ENCODE measurements around the gene BEST1.
"Not testable (repeated sequence)": the region's sequence is repeated elsewhere in the genome, so short reads cannot be mapped to it uniquely, and the experiment has no call there.

BEST1 gene

DNA sequence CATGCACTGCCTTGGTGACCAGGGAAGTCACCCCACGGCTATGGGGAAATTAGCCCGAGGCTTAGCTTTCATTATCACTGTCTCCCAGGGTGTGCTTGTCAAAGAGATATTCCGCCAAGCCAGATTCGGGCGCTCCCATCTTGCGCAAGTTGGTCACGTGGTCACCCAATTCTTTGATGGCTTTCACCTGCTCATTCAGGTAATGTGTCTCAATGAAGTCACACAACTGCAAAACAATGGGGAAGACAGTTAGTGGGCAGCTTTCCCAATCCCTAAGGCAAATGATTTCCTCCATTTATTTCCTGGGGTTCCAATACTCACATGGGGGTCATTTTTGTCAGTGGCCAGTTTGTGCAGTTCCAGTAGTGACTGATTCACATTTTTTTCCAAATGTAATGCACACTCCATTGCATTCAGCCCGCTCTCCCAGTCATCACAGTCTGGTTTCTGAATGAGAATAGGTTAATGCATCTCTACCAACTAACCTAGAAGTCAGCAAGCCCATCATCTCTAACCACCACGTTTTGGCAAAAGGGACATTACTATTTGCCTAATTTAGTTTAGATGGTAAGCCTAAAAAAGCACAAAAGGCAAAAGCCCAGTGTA is 14.6 kb downstream of the BEST1 start:
- DNase-seq = not testable (repeated sequence)

DNA sequence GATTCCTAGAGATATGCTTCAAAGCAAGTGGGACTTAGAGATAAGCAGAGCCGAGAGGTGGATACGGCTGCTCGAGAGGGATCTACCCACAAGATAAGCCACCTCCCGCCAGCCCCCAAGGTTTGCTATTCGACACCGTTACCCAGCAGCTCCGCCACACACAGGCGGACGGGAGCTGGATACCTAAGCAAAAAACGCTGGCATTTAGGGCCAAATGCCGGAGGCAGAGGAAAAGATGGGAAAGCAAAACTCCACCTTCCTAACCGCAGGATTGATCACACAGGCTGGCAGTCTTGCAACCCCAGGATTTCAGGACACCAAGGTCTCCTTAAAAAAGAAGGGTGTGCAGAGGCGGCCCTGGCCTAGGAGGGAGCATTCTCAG is 16.6 kb downstream of the BEST1 start:
- DNase-seq = no peak

DNA sequence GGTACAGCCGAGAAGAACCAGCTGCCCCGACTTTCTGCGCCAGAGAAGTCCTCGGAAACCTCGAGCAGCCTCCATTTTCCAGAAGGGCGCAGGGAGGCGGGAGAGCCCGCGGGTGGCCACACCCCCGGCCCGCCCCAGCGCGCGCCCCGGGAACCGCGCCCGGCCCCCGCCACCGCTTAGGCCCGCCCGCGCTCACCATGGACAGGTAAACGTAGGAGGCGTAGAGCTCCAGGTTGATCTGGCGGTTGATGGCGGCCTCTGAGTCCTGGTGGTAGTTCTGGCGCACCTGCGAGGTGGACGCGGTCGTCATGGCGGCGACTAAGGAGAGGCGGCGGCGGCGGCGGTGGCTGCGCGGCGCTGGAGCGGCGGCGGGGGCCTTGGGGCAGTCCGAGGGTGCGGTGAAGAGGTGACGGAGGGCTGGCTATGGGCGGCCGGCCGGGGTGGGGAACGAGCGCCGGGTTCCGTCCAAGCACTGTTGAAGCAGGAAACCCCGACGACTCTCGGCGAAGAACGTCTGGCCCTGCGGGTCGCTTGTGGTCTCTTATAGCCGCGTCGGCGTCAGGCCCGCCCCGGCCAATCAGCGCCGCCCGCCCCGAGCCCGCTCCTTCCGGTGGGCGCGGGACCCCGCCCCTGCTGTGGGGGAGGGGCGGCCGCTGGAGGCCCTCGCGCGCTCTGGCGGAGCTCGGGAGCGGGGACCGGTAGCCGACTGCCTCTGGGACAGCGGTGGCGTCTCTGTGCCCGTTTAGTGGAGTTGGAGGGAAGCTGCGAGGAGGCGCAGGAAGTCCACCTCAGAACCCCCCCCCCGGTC is 17.2 kb downstream of the BEST1 start, which contains the start of gene FTH1:
TSS of gene FTH1 (minus strand) at position 519 of the 808 bp plus-strand sequence. CDS start at position 310, 209 bp downstream.
- peak; percentile 84 for DNase-seq

GRCh38 chr11:61967924-61968757 is 18.0 kb downstream of the BEST1 start:
- peak; percentile 72 for DNase-seq

DNA sequence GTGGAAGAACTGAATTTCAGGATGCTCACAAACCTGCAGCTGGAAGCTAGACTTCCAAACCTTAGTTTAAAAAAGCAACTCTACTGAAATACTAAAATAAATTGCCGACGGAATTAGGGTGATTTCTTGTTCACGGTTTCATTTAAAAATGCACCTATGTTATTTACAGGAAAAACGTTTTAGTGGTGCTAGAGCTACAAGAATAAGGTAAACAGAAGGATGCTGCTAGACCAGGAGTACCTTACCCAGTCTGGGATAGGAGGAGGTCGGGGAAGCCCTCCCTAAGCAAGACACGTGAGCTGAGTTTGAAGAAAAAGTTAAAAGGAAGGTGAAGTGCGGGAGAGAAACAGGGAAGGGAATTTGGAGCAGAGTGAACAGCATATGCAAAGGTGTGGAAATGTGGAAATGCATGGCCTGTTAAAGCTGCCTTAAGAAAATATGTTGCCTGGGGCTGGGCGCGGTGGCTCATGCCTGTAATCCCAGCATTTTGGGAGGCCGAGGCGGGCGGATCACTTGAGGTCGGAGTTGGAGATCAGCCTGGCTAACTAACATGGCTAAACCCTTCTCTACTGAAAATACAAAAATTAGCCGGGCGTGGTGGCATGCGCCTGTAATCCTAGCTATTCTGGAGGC is 18.7 kb downstream of the BEST1 start:
- DNase-seq = no peak

DNA sequence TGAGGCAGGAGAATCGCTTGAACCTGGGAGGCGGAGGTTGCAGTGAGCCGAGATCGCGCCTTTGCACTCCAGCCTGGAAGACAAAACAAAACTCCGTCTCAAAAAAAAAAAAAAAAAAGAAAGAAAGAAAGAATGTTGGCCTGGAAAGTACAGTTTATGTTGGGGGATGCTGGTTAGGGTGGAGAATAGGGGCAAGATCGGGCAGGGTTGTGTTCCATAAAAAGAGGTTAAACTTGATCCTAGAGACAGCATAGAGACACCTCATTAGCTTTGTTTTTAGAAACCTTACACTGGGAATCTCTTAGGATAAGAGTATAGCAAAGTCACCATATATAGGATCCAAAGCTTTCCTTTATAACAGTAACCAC is 19.2 kb downstream of the BEST1 start:
- no peak for DNase-seq

GRCh38 chr11:61969838-61970662 is 19.9 kb downstream of the BEST1 start:
- no peak for DNase-seq

GRCh38 chr11:61971248-61972111 is 21.3 kb downstream of the BEST1 start:
- DNase-seq = peak; percentile 79

DNA sequence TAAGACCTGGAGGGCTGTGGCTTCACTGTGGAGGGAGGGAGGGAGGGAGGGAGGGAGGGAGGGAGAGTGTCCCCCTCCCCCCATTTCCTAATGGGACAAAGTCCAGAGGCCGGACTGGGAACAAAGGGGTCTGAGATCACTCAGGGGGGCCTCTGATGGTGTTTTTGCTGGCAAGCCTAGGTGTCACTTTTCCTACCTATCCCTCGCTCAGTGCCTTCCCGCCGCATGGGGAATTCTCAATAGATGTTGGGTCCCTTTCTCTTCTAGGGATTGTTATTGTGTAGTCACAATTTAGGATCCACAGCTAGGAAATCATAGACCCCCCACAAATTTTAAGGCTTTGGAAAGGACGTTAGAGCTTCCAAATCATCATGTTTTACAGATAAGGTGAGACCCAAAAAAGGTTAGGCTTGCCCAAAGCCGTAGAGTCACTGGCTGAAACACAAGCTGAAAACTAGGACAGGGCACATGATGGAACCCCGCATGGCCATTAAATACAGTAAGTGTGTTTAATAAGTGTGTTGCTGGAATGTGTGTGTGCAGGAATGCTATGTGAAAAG is 22.0 kb downstream of the BEST1 start:
- DNase-seq = no peak

- DNase-seq = no peak
These were observed 22.7 kb downstream of the BEST1 start for GRCh38 chr11:61972672-61973475.

- no peak for DNase-seq
These were observed 23.5 kb downstream of the BEST1 start for GRCh38 chr11:61973476-61974162.

- no peak for DNase-seq
These were observed 24.8 kb downstream of the BEST1 start for GRCh38 chr11:61974766-61975631.

- no peak for DNase-seq
These were observed 25.7 kb downstream of the BEST1 start for GRCh38 chr11:61975638-61976419.

- DNase-seq = no peak
These were observed 26.3 kb downstream of the BEST1 start for GRCh38 chr11:61976420-61976800.

- no peak for DNase-seq
These were observed 26.8 kb downstream of the BEST1 start for GRCh38 chr11:61976813-61977475.

GRCh38 chr11:61978703-61979661 is 28.8 kb downstream of the BEST1 start:
- DNase-seq = no peak
